Esophagus muscularis mucosa (tissue), 4 donors: Measurements from ENCODE around the gene RAD18. TPM values are rescaled to one million over a fixed set of nuclear protein-coding genes. Genes with fewer than 3 reads are reported as not detected.

Experiments
- DNase-seq: peaks from one replicate; pipeline ENCODE4 v3.0.0-alpha.2; 2017; ENCODE audit errors: extremely low spot score
- H3K27ac ChIP-seq, 4 donors: fragments of 200-600 bp; sonication (generic); replicated peaks in 1 of 4; 1 replicate in 3 of 4; 2 replicates in 1 of 4; pipeline ENCODE4 v1.5.1; 2016 to 2019; ENCODE audit warnings: mild to moderate bottlenecking in 1 of 4
- H3K27me3 ChIP-seq, 4 donors: fragments of 200-600 bp; sonication (generic); one replicate each; pipeline versions ENCODE4 v1.5.1 to v1.6.0; 2016 to 2019
- H3K36me3 ChIP-seq, 4 donors: fragments of 200-600 bp; sonication (generic); one replicate each; pipeline ENCODE4 v1.5.1; 2016 to 2019
- H3K4me1 ChIP-seq, 4 donors: fragments of 200-600 bp; sonication (generic); one replicate each; pipeline ENCODE4 v1.5.1; 2016 to 2019
- H3K4me3 ChIP-seq, 4 donors: fragments of 200-600 bp; sonication (generic); 1 replicate in 2 of 4; 2 replicates in 2 of 4; pipeline ENCODE4 v1.5.1; 2016 to 2019; ENCODE audit warnings: mild to moderate bottlenecking in 4 of 4, moderate library complexity in 1 of 4
- H3K9me3 ChIP-seq, 4 donors: fragments of 200-600 bp; sonication (generic); 1 replicate in 3 of 4; 2 replicates in 1 of 4; pipeline ENCODE4 v1.5.1; 2016 to 2019
- CTCF ChIP-seq, 3 experiments: fragments of 200-600 bp in 2 of 3; fragments of 450-650 bp in 1 of 3; sonication (generic) in 2 of 3; IDR thresholded peaks; one replicate each; pipeline ENCODE4 v1.5.1; 2017 to 2019; ENCODE audit warnings: antibody characterized with exemption in 3 of 3, mild to moderate bottlenecking in 2 of 3, moderate library complexity in 1 of 3
- EP300 ChIP-seq: sonication (generic); formaldehyde crosslinking; IDR thresholded peaks from one replicate; pipeline ENCODE4 v1.6.1; 2017; ENCODE audit warnings: antibody characterized with exemption
- POLR2A ChIP-seq: fragments of 450-650 bp; IDR thresholded peaks from one replicate; pipeline ENCODE4 v1.6.1; 2017; ENCODE audit warnings: antibody characterized with exemption, moderate library complexity, mild to moderate bottlenecking, low read depth
- POLR2AphosphoS5 ChIP-seq, 2 donors: sonication (generic); formaldehyde crosslinking; IDR thresholded peaks; one replicate each; pipeline ENCODE4 v1.6.1; 2017; ENCODE audit warnings: antibody characterized with exemption in 2 of 2
- WGBS: methylation state at CpG from one replicate; pipeline ENCODE4 v1.1.5; 2018; 5-methylcytosine and 5-hydroxymethylcytosine counted together
- intact Hi-C: fragments of 100-400 bp; cut with DNase I; formaldehyde crosslinking; loops from one replicate; pipeline ENCODE4 v1.15.1; 2023
- total RNA-seq, 4 donors: library from RNA; depleted of rRNA; stranded (reverse); fragments of >200 nt; gene quantifications; one replicate each; pipeline versions ENCODE4 v1.1.0 to v1.2.1, GENCODE V29; 2016

RAD18 gene
- total RNA-seq, 4 donors from 2014 or later = 3.4 to 6.6 (median 5.2) TPM

GRCh38 chr3:8976540-8977182, 13.4 kb upstream of the RAD18 start:
- Histone ChIP-seq H3K4me3 (no peak overlapping the region), H3K4me1 (peaks cover 0 to under 1% (median 0%) of the 10 kb centered on the region in 4 donors), H3K27me3 (peaks cover 0 to 46% (median 0%) of the 10 kb centered on the region in 4 donors), H3K9me3 (peaks cover 0 to 11% (median 7%) of the 10 kb centered on the region in 4 donors), H3K27ac (no peak overlapping the region), H3K36me3 (no peaks in the 10 kb centered on the region)
- intact Hi-C loops = no loop called here
- DNase-seq = peak; percentile 83
- TF ChIP-seq EP300 (no peak), POLR2A (no peak), POLR2AphosphoS5 (IDR thresholded peaks at IDR 0.05) (no peak), CTCF (IDR thresholded peaks at IDR 0.05) (no peak)
- WGBS = 76% methylated on average over 3 of the region's 6 CpGs

- WGBS = 76% methylated on average over 10 of the region's 11 CpGs
- TF ChIP-seq EP300 = no peak
- TF ChIP-seq POLR2A = no peak
- no peaks in the 10 kb centered on the region for H3K4me1 ChIP-seq
These were observed 12.1 kb upstream of the RAD18 start for GRCh38 chr3:8975081-8976020.

GRCh38 chr3:8974458-8974857, 11.2 kb upstream of the RAD18 start:
- peak; percentile 64 for DNase-seq
- Histone ChIP-seq H3K9me3 (peaks cover 0 to 7% (median 6%) of the 10 kb centered on the region in 4 donors), H3K36me3 (no peaks in the 10 kb centered on the region), H3K27ac (no peak overlapping the region), H3K27me3 (peaks cover 0 to 45% (median 0%) of the 10 kb centered on the region in 4 donors), H3K4me1 (no peaks in the 10 kb centered on the region), H3K4me3 (no peak overlapping the region)
- TF ChIP-seq POLR2A = no peak
- TF ChIP-seq POLR2AphosphoS5 (IDR thresholded peaks at IDR 0.05) = no peak
- no peak for TF ChIP-seq EP300
- TF ChIP-seq CTCF (IDR thresholded peaks at IDR 0.05) = no peak
- intact Hi-C loops = loop anchor here (5.0 kb wide), 1 partner anchor 93 kb away; no protein-coding TSS in a partner anchor
- WGBS = 89% methylated on average over 2 of the region's 2 CpGs

More at GRCh38 chr3:8975081-8976020, 12.1 kb upstream of the RAD18 start:
- Histone ChIP-seq H3K4me3 (no peak overlapping the region), H3K36me3 (no peaks in the 10 kb centered on the region), H3K9me3 (peaks cover 0 to 11% (median 7%) of the 10 kb centered on the region in 4 donors), H3K27me3 (peaks cover 0 to 46% (median 0%) of the 10 kb centered on the region in 4 donors), H3K27ac (no peak overlapping the region)
- intact Hi-C loops = no loop called here
- DNase-seq = peak; percentile 72

- Histone ChIP-seq H3K36me3 (no peaks in the 10 kb centered on the region), H3K9me3 (no peaks in the 10 kb centered on the region), H3K27me3 (peaks cover 0 to 39% (median 0%) of the 10 kb centered on the region in 4 donors), H3K27ac (no peak overlapping the region), H3K4me3 (no peak overlapping the region), H3K4me1 (no peaks in the 10 kb centered on the region)
- no peak for TF ChIP-seq POLR2AphosphoS5 (IDR thresholded peaks at IDR 0.05)
- TF ChIP-seq POLR2A = no peak
- no peak for TF ChIP-seq CTCF (IDR thresholded peaks at IDR 0.05)
- TF ChIP-seq EP300 = no peak
- intact Hi-C loops = loop anchor here (5.0 kb wide), 1 partner anchor 95 kb away; no protein-coding TSS in a partner anchor
- DNase-seq = peak; percentile 82
- WGBS = 100% methylated on average over 2 of the region's 2 CpGs
These were observed 9.4 kb upstream of the RAD18 start for GRCh38 chr3:8972639-8973038.
